NCI-H774 (cell line): ENCODE results near the gene COPB2.

Source experiments
- DNase-seq: peaks from one replicate; lab custom pipeline; 2025; lab: John Stamatoyannopoulos, UW

COPB2 gene

GRCh38 chr3:139307601-139308555 is 81.6 kb downstream of the COPB2 start:
- no peak for DNase-seq
